ENCODE results near the gene ANKRD10. TPM values are rescaled to one million over a fixed set of nuclear protein-coding genes. Genes with fewer than 3 reads are reported as not detected.
"Not testable (repeated sequence)": the region's sequence is repeated elsewhere in the genome, so short reads cannot be mapped to it uniquely, and the experiment has no call there.

The ANKRD10 gene
- total and polyA plus RNA-seq, 5 donors from 2014 or later, result 66.5 to 139 (median 77.9) TPM

DNA sequence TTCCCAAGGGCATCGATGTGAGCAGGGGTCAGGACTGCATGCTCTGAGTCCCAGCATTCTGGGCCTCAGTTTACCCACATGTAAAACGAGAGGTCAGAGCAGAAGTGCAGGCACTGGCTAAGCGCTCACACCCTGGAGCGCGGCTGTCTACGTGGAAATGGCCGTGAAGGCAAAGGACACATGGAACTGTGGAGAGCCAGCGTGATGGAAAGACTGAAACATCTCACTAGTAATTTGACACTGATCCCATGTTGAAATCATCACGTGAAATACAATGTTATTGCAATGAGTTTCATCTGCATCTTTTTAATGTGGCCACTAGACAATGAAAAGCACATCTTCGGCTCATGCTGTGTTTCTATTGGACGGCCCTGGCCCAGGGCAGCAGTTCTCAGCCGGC, 41.3 kb upstream of the ANKRD10 start:
- not testable (repeated sequence) for H3K9me3 Mint-ChIP-seq; H3K4me3 ChIP-seq (ENCODE audit: low read depth, low read length); H3K27me3 ChIP-seq (ENCODE audit: control insufficient read depth, insufficient read depth, low read length); ATAC-seq (ENCODE audit: low read depth in 2 of 2); H3K36me3 ChIP-seq (ENCODE audit: control insufficient read depth, insufficient read depth, low read length); H3K27ac ChIP-seq (ENCODE audit: insufficient read depth, low read length, poor library complexity, severe bottlenecking); H3K27ac Mint-ChIP-seq; H3K4me1 Mint-ChIP-seq; H3K4me3 Mint-ChIP-seq; DNase-seq; H3K9me3 ChIP-seq (ENCODE audit: control insufficient read depth in 2 of 2, low read length in 2 of 2); H3K36me3 Mint-ChIP-seq; H3K27me3 Mint-ChIP-seq; H3K4me1 ChIP-seq (ENCODE audit: control insufficient read depth, insufficient read depth, low read length, poor library complexity, severe bottlenecking)

DNA sequence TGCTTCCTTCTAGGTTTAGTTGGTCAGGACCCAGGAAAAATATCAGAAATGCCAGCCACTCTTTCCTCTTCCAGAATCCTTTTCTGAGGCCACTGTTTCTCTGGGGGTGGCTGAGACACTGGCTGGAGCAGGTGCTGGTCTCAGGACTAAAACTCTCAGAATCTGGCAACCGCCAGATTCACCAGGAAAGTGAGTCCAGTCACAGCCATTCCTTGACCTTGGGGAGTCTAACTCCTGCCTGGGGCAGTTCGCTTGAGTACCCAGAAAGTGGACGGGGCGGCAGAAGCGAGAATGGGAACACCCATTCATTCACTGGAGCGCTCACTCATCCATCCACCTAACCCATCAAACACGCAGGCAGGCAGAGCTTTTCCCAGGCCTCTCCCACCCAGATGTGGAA, 40.7 kb upstream of the ANKRD10 start:
- H3K27ac Mint-ChIP-seq, result not testable (repeated sequence)

DNA sequence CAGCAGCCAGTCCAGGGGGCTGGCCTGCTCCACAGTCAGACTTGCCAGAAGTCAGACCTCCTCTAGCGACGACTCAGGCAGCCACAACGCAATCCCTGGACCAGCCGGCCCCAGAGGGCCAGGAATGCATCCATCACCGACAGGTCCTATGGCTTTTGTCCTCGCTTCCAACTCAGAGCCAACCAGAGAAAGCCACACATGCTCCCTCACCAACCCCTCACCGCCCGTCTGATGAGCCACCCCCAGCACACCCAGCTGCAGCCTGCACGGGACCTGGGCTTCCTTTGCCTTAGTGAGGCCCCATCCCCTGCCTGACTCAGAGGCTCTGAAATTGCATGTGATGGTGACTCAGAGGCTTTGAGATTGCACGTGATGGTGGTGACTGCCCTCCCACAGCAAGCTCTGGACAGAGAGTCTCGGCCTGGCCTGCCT, 40.2 kb upstream of the ANKRD10 start:
- peak in 2 of 3 donors; percentile 4 to 80 for DNase-seq
- not testable (repeated sequence) for H3K4me3 ChIP-seq (ENCODE audit: low read depth, low read length); H3K4me1 ChIP-seq (ENCODE audit: control insufficient read depth, insufficient read depth, low read length, poor library complexity, severe bottlenecking); H3K27ac ChIP-seq (ENCODE audit: insufficient read depth, low read length, poor library complexity, severe bottlenecking); H3K9me3 Mint-ChIP-seq; H3K4me1 Mint-ChIP-seq; H3K9me3 ChIP-seq (ENCODE audit: control insufficient read depth in 2 of 2, low read length in 2 of 2); H3K27me3 Mint-ChIP-seq; H3K36me3 Mint-ChIP-seq; H3K27me3 ChIP-seq (ENCODE audit: control insufficient read depth, insufficient read depth, low read length); H3K36me3 ChIP-seq (ENCODE audit: control insufficient read depth, insufficient read depth, low read length)
- Mint-ChIP-seq H3K4me3 (peak overlapping the region in 2 of 4 donors; percentile 16 to 29), H3K27ac (peak overlapping the region in 1 of 3 donors; percentile 26)
- ATAC-seq (ENCODE audit: low read depth in 2 of 2), result peak; percentile 79 to 84

More for the DNA sequence above, 40.7 kb upstream of the ANKRD10 start:
- not testable (repeated sequence) for H3K27ac ChIP-seq (ENCODE audit: insufficient read depth, low read length, poor library complexity, severe bottlenecking); H3K4me1 Mint-ChIP-seq; H3K27me3 ChIP-seq (ENCODE audit: control insufficient read depth, insufficient read depth, low read length); H3K9me3 ChIP-seq (ENCODE audit: control insufficient read depth in 2 of 2, low read length in 2 of 2); H3K36me3 Mint-ChIP-seq; ATAC-seq (ENCODE audit: low read depth in 2 of 2); H3K4me3 Mint-ChIP-seq; H3K36me3 ChIP-seq (ENCODE audit: control insufficient read depth, insufficient read depth, low read length); H3K4me1 ChIP-seq (ENCODE audit: control insufficient read depth, insufficient read depth, low read length, poor library complexity, severe bottlenecking); H3K27me3 Mint-ChIP-seq; H3K9me3 Mint-ChIP-seq; DNase-seq; H3K4me3 ChIP-seq (ENCODE audit: low read depth, low read length)

DNA sequence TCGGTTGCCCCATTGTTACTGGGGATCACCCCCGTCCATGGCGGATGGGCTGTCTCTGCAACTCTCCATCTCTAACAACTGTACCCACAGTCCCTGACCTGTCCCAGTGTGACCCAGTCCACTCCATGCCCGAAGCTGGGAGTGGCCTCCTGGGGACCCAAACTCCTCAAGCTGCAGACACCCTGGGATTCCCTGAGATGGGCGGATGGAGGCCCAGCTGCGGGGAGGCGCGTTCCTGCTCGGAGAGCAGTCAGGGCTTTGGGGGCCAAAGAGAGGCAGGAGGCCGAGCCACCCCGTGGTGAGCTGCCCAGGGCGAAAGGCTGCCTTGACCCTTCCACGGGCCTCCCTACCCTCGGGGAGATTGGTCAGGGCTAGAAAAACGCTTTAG, 39.7 kb upstream of the ANKRD10 start:
- H3K36me3 Mint-ChIP-seq, result not testable (repeated sequence)
- H3K4me3 Mint-ChIP-seq, result peak overlapping the region in 1 of 4 donors; percentile 16

DNA sequence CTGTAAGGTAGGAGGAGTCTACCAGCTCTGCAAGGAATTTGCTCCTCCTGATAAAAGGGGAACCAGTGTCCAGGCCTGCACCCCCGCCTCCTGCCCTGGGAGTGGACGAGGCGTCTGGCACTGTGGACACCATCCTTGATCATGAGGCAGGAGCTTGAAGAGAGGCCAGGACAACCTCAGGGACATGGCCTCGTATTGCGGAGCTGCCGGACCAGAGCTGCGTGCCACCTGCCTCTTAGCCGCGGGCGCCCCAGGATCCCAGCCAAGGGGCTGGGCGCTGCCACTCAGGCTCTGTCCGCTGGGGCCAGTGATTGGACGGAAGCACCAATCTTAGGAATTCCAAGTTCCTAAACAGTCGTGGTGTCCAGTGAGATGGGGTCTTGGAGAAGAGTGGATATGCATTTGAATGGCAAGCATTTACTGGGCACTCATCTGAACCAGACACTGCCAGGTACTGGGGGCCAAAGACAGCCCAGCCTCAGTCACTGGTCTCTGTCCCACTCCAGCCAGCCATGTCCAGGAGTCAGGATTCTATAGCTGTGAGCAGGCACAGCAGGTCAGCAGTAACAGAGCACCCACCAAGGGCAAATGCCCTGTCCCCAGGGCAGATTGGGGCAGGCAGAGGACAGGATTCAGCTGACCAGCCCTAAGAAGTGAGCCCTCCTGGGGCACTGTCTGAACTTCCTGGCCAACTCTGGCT, 39.1 kb upstream of the ANKRD10 start:
- no peak overlapping the region for H3K27ac Mint-ChIP-seq
- Histone ChIP-seq H3K9me3 (ENCODE audit: control insufficient read depth in 2 of 2, low read length in 2 of 2) (no peaks in the 10 kb centered on the region), H3K27me3 (ENCODE audit: control insufficient read depth, insufficient read depth, low read length) (no peaks in the 10 kb centered on the region), H3K36me3 (ENCODE audit: control insufficient read depth, insufficient read depth, low read length) (no peaks in the 10 kb centered on the region), H3K4me3 (ENCODE audit: low read depth, low read length) (no peak overlapping the region), H3K27ac (ENCODE audit: insufficient read depth, low read length, poor library complexity, severe bottlenecking) (no peak overlapping the region), H3K4me1 (ENCODE audit: control insufficient read depth, insufficient read depth, low read length, poor library complexity, severe bottlenecking) (no peaks in the 10 kb centered on the region)
- H3K4me3 Mint-ChIP-seq, result no peak overlapping the region
- no peaks in the 10 kb centered on the region for H3K36me3 Mint-ChIP-seq
- no peaks in the 10 kb centered on the region for H3K27me3 Mint-ChIP-seq
- peaks cover 0 to 2% (median 0%) of the 10 kb centered on the region in 7 donors for H3K9me3 Mint-ChIP-seq
- ATAC-seq (ENCODE audit: low read depth in 2 of 2) (no peak), DNase-seq (no peak)
- H3K4me1 Mint-ChIP-seq, result no peaks in the 10 kb centered on the region

More for the DNA sequence above, 39.7 kb upstream of the ANKRD10 start:
- H3K27ac ChIP-seq (ENCODE audit: insufficient read depth, low read length, poor library complexity, severe bottlenecking); H3K27ac Mint-ChIP-seq; ATAC-seq (ENCODE audit: low read depth in 2 of 2); H3K9me3 Mint-ChIP-seq; DNase-seq; H3K27me3 Mint-ChIP-seq; H3K4me3 ChIP-seq (ENCODE audit: low read depth, low read length); H3K36me3 ChIP-seq (ENCODE audit: control insufficient read depth, insufficient read depth, low read length); H3K4me1 Mint-ChIP-seq; H3K9me3 ChIP-seq (ENCODE audit: control insufficient read depth in 2 of 2, low read length in 2 of 2); H3K4me1 ChIP-seq (ENCODE audit: control insufficient read depth, insufficient read depth, low read length, poor library complexity, severe bottlenecking); H3K27me3 ChIP-seq (ENCODE audit: control insufficient read depth, insufficient read depth, low read length): not testable (repeated sequence)

DNA sequence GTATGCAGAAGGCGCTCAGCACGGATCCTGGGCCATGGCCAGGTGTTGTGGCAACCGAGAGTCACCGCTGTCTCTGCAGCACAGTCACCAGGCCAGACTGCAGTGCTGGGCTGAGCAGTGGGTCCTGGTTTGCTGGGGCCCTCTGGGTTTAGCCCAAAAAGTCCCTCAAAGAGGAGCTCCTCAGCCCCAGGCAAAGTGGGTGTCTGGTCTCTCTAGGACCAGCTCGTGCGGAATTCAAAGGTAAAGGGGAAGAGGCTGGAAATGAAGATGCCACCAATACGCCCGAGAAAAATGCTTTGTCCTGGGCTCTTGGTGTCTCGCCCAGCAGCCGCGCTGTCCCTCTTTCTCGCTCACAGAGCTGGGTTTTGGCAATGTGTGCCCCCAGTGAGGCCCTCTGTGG, 38.5 kb upstream of the ANKRD10 start:
- Histone ChIP-seq H3K36me3 (ENCODE audit: control insufficient read depth, insufficient read depth, low read length) (no peaks in the 10 kb centered on the region), H3K27ac (ENCODE audit: insufficient read depth, low read length, poor library complexity, severe bottlenecking) (no peak overlapping the region), H3K9me3 (ENCODE audit: control insufficient read depth in 2 of 2, low read length in 2 of 2) (no peaks in the 10 kb centered on the region), H3K4me1 (ENCODE audit: control insufficient read depth, insufficient read depth, low read length, poor library complexity, severe bottlenecking) (no peaks in the 10 kb centered on the region), H3K27me3 (ENCODE audit: control insufficient read depth, insufficient read depth, low read length) (no peaks in the 10 kb centered on the region), H3K4me3 (ENCODE audit: low read depth, low read length) (no peak overlapping the region)
- Mint-ChIP-seq H3K4me1 (no peaks in the 10 kb centered on the region), H3K9me3 (peaks cover 0 to 2% (median 0%) of the 10 kb centered on the region in 7 donors), H3K36me3 (no peaks in the 10 kb centered on the region), H3K4me3 (no peak overlapping the region), H3K27me3 (no peaks in the 10 kb centered on the region), H3K27ac (no peak overlapping the region)
- ATAC-seq (ENCODE audit: low read depth in 2 of 2), result no peak
- DNase-seq, result no peak

DNA sequence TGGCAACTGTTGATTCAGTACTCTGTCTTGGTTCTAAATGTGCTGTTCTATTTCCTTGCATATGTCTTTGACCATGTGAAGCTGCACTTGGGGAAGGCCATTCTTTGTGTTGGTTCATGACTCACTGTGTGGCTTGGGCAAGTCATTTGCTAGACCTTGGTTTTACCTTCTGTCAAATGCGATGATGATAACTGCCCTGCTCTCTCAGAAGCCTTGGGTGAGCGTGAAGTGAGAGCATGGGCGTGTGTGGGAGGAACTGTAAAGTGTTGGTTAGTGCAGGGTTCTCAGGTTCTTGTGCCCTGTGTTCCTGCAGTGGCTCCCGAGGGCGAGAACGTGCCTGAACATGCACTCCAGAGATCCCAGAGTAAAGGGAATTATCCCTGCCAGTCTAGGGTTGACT, 37.3 kb upstream of the ANKRD10 start:
- H3K27me3 Mint-ChIP-seq; H3K9me3 ChIP-seq (ENCODE audit: control insufficient read depth in 2 of 2, low read length in 2 of 2); H3K27ac ChIP-seq (ENCODE audit: insufficient read depth, low read length, poor library complexity, severe bottlenecking); H3K27ac Mint-ChIP-seq; H3K36me3 ChIP-seq (ENCODE audit: control insufficient read depth, insufficient read depth, low read length); H3K27me3 ChIP-seq (ENCODE audit: control insufficient read depth, insufficient read depth, low read length); H3K4me1 ChIP-seq (ENCODE audit: control insufficient read depth, insufficient read depth, low read length, poor library complexity, severe bottlenecking); H3K4me3 Mint-ChIP-seq; ATAC-seq (ENCODE audit: low read depth in 2 of 2); DNase-seq; H3K9me3 Mint-ChIP-seq; H3K4me1 Mint-ChIP-seq; H3K4me3 ChIP-seq (ENCODE audit: low read depth, low read length); H3K36me3 Mint-ChIP-seq: not testable (repeated sequence)

DNA sequence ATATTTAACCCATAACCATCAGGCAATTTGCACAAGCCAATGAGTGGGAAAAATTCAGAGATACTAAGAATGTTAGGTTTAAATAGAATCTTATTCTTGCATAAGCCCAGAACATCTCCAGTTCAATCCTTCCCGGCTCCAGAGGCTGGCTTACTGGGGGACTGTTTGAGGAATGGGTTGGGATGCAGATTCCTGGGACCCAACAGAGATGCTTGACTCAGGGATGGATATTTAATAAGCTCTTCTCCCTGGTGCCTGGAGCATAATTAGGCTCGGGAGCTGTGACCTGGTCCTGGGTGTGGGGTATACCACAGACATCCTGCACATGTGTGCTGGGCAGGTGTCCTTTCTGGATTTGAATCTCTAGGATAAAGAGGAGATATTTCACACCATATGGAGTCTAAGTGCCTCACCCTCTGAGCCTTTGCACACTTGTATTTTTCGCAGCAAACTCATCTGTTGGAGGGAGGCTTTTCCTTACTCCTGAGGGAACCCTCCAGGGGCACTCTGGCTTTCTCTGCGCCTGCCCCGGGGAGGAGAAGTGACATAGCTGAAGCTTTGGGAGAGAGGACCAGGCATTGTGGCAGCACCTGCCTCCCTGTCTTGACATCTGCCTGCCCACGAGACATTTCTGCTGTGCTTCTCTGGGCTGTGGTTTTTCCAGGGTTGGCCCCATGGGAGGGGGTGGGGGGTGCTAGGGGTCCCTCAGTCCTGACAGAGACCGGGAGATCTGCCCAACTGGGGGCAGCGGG, 36.1 kb upstream of the ANKRD10 start:
- H3K4me1 Mint-ChIP-seq, result no peaks in the 10 kb centered on the region
- Histone ChIP-seq H3K4me3 (ENCODE audit: low read depth, low read length) (no peak overlapping the region), H3K4me1 (ENCODE audit: control insufficient read depth, insufficient read depth, low read length, poor library complexity, severe bottlenecking) (no peaks in the 10 kb centered on the region), H3K9me3 (ENCODE audit: control insufficient read depth in 2 of 2, low read length in 2 of 2) (no peaks in the 10 kb centered on the region), H3K27ac (ENCODE audit: insufficient read depth, low read length, poor library complexity, severe bottlenecking) (no peak overlapping the region), H3K27me3 (ENCODE audit: control insufficient read depth, insufficient read depth, low read length) (no peaks in the 10 kb centered on the region), H3K36me3 (ENCODE audit: control insufficient read depth, insufficient read depth, low read length) (no peaks in the 10 kb centered on the region)
- no peak overlapping the region for H3K4me3 Mint-ChIP-seq
- H3K9me3 Mint-ChIP-seq, result no peaks in the 10 kb centered on the region
- DNase-seq (no peak), ATAC-seq (ENCODE audit: low read depth in 2 of 2) (no peak)
- H3K27me3 Mint-ChIP-seq, result no peaks in the 10 kb centered on the region
- H3K27ac Mint-ChIP-seq, result no peak overlapping the region
- no peaks in the 10 kb centered on the region for H3K36me3 Mint-ChIP-seq

All from CD4-positive, CD25-positive, alpha-beta regulatory T cell (primary cell).